Articular chondrocyte of knee joint (primary cell): Measurements from ENCODE around the gene RNASEL. TPM values are rescaled to one million over a fixed set of nuclear protein-coding genes. Genes with fewer than 3 reads are reported as not detected.

Source experiments
- small RNA-seq: library from RNA; depleted of rRNA; stranded (forward); fragments of <200 nt; gene quantifications from one replicate; pipeline ENCODE3, GENCODE V24; 2012
- total RNA-seq: library from RNA; depleted of rRNA; stranded (reverse); fragments of >200 nt; gene quantifications from 2 replicates; pipeline ENCODE4 v1.2.3, GENCODE V29; 2012

The RNASEL gene
- 13.2 and 13.9 TPM in 2 replicates for total RNA-seq

GRCh38 chr1:182588500-182589396 is at the start of gene RNASEL:
RNASEL (minus strand) TSS chr1:182589256; CDS start chr1:182586806, 2,450 bp downstream.

GRCh38 chr1:182604175-182605164 is 15.4 kb upstream of the RNASEL start, which contains the start of gene RGS16:
RGS16 (minus strand) TSS chr1:182604389; CDS start chr1:182604259, 130 bp downstream.

Small RNA genes within 50 kb of the gene (small RNA-seq; reads per million reads assigned to genes)
- not detected for gene RF00017

Other genes starting within 250 kb of the RNASEL start
- 320 and 394 TPM in 2 replicates for gene GLUL, start 197.5 kb downstream of the RNASEL start, total RNA-seq
- gene TEDDM1, start 188.6 kb downstream of the RNASEL start, total RNA-seq, result not detected in 2 replicates
- not detected in 2 replicates for gene RGSL1, start 139.1 kb downstream of the RNASEL start, total RNA-seq
- gene RGS16, start 15.1 kb upstream of the RNASEL start, total RNA-seq, result 17.2 and 18.8 TPM in 2 replicates
- 0.78 and 1.5 TPM in 2 replicates for gene RGS8, start 95.3 kb upstream of the RNASEL start, total RNA-seq
- 2.9 and 5.9 TPM in 2 replicates for gene NPL, start 200.5 kb upstream of the RNASEL start, total RNA-seq